ENCODE results near the gene IKZF1. TPM values are rescaled to one million over a fixed set of nuclear protein-coding genes. Genes with fewer than 3 reads are reported as not detected.

The IKZF1 gene
- total and polyA plus RNA-seq, 5 experiments from 2014 or later = 145 to 435 (median 257) TPM

DNA sequence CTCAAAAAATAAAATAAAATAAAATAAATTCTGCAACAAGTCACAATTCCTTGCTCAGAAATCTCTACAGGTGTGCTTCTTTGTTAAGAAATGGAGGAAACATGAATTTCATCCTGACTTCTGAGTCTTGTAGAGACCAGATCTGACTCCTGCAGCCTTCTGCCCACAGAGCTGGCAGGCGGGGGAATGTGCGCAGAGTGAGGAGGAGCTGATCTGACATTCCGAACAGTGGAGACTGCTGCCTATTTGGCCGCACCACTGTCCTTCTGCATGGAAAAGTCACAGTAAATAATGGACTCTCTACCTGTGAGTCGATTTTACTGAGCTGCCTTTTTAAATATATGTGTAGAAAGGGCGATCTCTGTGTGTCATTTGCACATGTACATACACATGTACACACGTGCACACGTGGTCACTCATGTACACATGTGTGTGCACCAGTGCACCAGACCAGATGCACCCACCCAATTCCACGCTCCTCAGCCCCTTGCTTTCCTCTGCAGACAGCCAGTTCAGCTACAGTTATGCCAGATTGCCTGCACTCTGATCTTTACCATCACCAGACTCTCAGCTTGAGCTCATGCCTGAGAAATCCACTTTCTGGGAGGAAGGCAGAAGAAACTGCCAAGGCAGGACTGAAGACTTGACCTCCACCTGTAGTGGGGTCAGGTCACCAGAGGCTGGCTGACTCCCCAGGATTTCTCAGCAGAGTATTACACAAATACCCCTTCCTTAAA lies 54.9 kb downstream of the IKZF1 start:
- Mint-ChIP-seq H3K27me3 (peaks cover 0 to 2% (median 0%) of the 10 kb centered on the region in 5 donors), H3K9me3 (peaks cover 0 to 10% (median 0%) of the 10 kb centered on the region in 9 donors), H3K36me3 (peaks cover 16 to 85% (median 40%) of the 10 kb centered on the region in 3 donors), H3K4me1 (peaks cover 70 to 99% (median 98%) of the 10 kb centered on the region in 4 donors), H3K4me3 (peak overlapping the region; percentile 54 to 86 (median 80)), H3K27ac (peak overlapping the region in 9 of 10 donors; percentile 96 to 100 (median 100))
- no peak for ATAC-seq
- POLR2A ChIA-PET = interaction anchor here (1.0 to 44.8 kb wide), 13 partner anchors 2 to 210 kb away, joined by 3 to 1553 read pairs (median 6); partner anchors contain the start of genes FIGNL1 and IKZF1
- DNase-seq = no peak

- peak overlapping the region in 9 of 10 donors; percentile 96 to 100 (median 100) for H3K27ac Mint-ChIP-seq
- POLR2A ChIA-PET = interaction anchor here (0.6 to 44.8 kb wide), 12 partner anchors 3 to 211 kb away, joined by 3 to 1553 read pairs (median 22); partner anchors contain the start of genes FIGNL1 and IKZF1
- ATAC-seq (peak; percentile 84 to 92), DNase-seq (peak; percentile 66 to 93 (median 86))
- no peaks in the 10 kb centered on the region for H3K27me3 Mint-ChIP-seq
- H3K4me3 Mint-ChIP-seq = peak overlapping the region; percentile 54 to 86 (median 80)
- peaks cover 66 to 99% (median 98%) of the 10 kb centered on the region in 4 donors for H3K4me1 Mint-ChIP-seq
- H3K36me3 Mint-ChIP-seq = peaks cover 16 to 83% (median 39%) of the 10 kb centered on the region in 3 donors
- H3K9me3 Mint-ChIP-seq = peaks cover 0 to 10% (median 0%) of the 10 kb centered on the region in 9 donors
Observed at GRCh38 chr7:50359995-50360925, 55.7 kb downstream of the IKZF1 start.

- peaks cover 16 to 85% (median 46%) of the 10 kb centered on the region in 3 donors for H3K36me3 Mint-ChIP-seq
- no peaks in the 10 kb centered on the region for H3K27me3 Mint-ChIP-seq
- POLR2A ChIA-PET = interaction anchor here (0.6 to 44.8 kb wide), 10 partner anchors 11 to 392 kb away, joined by 3 to 1553 read pairs (median 26); partner anchors contain the start of gene IKZF1
- DNase-seq (no peak), ATAC-seq (no peak)
- peak overlapping the region in 9 of 10 donors; percentile 96 to 100 (median 100) for H3K27ac Mint-ChIP-seq
- peak overlapping the region in 9 of 10 donors; percentile 75 to 88 (median 80) for H3K4me3 Mint-ChIP-seq
- H3K9me3 Mint-ChIP-seq = peaks cover 0 to 10% (median 0%) of the 10 kb centered on the region in 9 donors
- H3K4me1 Mint-ChIP-seq = peaks cover 65 to 99% (median 98%) of the 10 kb centered on the region in 4 donors
Observed at GRCh38 chr7:50362142-50362541, 57.6 kb downstream of the IKZF1 start.

GRCh38 chr7:50362712-50363282 lies 58.3 kb downstream of the IKZF1 start:
- H3K36me3 Mint-ChIP-seq = peaks cover 11 to 83% (median 40%) of the 10 kb centered on the region in 3 donors
- peak; percentile 9 to 20 for ATAC-seq
- H3K4me1 Mint-ChIP-seq = peaks cover 60 to 99% (median 98%) of the 10 kb centered on the region in 4 donors

GRCh38 chr7:50363327-50364060 lies 59.0 kb downstream of the IKZF1 start:
- peaks cover 8 to 85% (median 38%) of the 10 kb centered on the region in 3 donors for H3K36me3 Mint-ChIP-seq
- peak overlapping the region; percentile 48 to 88 (median 79) for H3K4me3 Mint-ChIP-seq
- peaks cover 57 to 99% (median 98%) of the 10 kb centered on the region in 4 donors for H3K4me1 Mint-ChIP-seq
- DNase-seq (peak in 2 of 10 donors; percentile 51 to 53), ATAC-seq (no peak)
- peaks cover 0 to 10% (median 0%) of the 10 kb centered on the region in 9 donors for H3K9me3 Mint-ChIP-seq
- POLR2A ChIA-PET = interaction anchor here (0.8 to 44.8 kb wide), 8 partner anchors 10 to 157 kb away, joined by 3 to 1553 read pairs (median 56); partner anchors contain the start of gene IKZF1
- peak overlapping the region in 9 of 10 donors; percentile 96 to 100 (median 100) for H3K27ac Mint-ChIP-seq
- no peaks in the 10 kb centered on the region for H3K27me3 Mint-ChIP-seq

More at GRCh38 chr7:50362712-50363282, 58.3 kb downstream of the IKZF1 start:
- DNase-seq = peak in 8 of 10 donors; percentile 39 to 77 (median 62)
- H3K27me3 Mint-ChIP-seq = no peaks in the 10 kb centered on the region
- H3K27ac Mint-ChIP-seq = peak overlapping the region in 9 of 10 donors; percentile 96 to 100 (median 100)
- peak overlapping the region; percentile 48 to 88 (median 79) for H3K4me3 Mint-ChIP-seq
- H3K9me3 Mint-ChIP-seq = peaks cover 0 to 10% (median 0%) of the 10 kb centered on the region in 9 donors
- POLR2A ChIA-PET = interaction anchor here (0.8 to 44.8 kb wide), 10 partner anchors 11 to 157 kb away, joined by 3 to 1553 read pairs (median 26); partner anchors contain the start of gene IKZF1

GRCh38 chr7:50364645-50365044 lies 60.1 kb downstream of the IKZF1 start:
- peak overlapping the region in 9 of 10 donors; percentile 92 to 100 (median 99) for H3K27ac Mint-ChIP-seq
- POLR2A ChIA-PET = interaction anchor here (2.9 to 44.8 kb wide), 6 partner anchors 9 to 158 kb away, joined by 12 to 1553 read pairs (median 87); partner anchors contain the start of gene IKZF1
- H3K27me3 Mint-ChIP-seq = no peaks in the 10 kb centered on the region
- peaks cover 12 to 84% (median 37%) of the 10 kb centered on the region in 3 donors for H3K36me3 Mint-ChIP-seq
- no peak for ATAC-seq
- H3K4me3 Mint-ChIP-seq = peak overlapping the region in 7 of 10 donors; percentile 20 to 83 (median 34)
- H3K9me3 Mint-ChIP-seq = peaks cover 0 to 10% (median 0%) of the 10 kb centered on the region in 9 donors
- peaks cover 53 to 99% (median 98%) of the 10 kb centered on the region in 4 donors for H3K4me1 Mint-ChIP-seq
- no peak for DNase-seq

DNA sequence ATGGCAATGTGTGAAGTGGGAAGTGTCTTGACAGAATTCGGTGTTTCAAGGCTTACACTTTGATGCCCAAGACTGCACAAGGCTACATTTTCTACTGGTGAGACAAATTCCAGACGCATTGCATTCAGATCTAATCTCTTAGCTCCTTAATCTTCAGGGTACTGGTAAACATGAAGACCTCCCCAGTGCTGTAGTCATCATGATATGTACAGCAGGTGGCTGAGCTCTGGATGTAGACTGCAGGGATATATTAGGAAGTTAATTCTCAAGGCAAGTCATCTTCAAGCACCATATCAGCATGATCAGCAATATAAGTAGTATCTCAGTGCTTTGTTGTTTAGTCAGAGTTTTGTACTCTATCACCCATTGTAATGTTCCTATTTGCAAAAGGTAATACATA lies 61.8 kb downstream of the IKZF1 start:
- ATAC-seq = no peak
- Mint-ChIP-seq H3K27me3 (no peaks in the 10 kb centered on the region), H3K4me3 (peak overlapping the region in 8 of 10 donors; percentile 33 to 66 (median 47)), H3K9me3 (peaks cover 0 to 10% (median 0%) of the 10 kb centered on the region in 9 donors), H3K27ac (peak overlapping the region in 9 of 10 donors; percentile 37 to 100 (median 89)), H3K36me3 (peaks cover 12 to 83% (median 32%) of the 10 kb centered on the region in 3 donors), H3K4me1 (peaks cover 39 to 98% (median 96%) of the 10 kb centered on the region in 4 donors)
- POLR2A ChIA-PET = interaction anchor here (0.8 to 44.8 kb wide), 9 partner anchors 18 to 220 kb away, joined by 3 to 1553 read pairs (median 16); partner anchors contain the start of genes FIGNL1 and IKZF1
- DNase-seq = no peak

DNA sequence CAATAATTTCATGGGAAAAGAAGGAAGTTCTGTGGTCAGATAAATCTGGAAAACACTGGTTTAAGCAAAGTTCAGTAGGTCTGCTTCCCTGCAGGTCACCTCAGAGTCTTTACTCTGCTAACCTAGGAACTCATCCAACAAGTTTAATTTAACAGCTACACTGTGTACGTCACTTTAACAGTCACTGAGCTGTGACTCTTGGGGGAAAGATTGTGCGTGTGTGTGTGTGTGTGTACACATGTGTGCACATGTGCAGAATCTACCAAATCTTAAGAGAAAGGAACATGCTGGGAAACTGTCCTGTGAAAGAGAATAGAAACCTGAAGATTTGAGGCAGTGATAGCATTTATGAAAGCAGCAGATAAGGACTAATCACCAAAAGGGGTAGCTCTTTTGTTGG lies 62.6 kb downstream of the IKZF1 start:
- Mint-ChIP-seq H3K9me3 (peaks cover 0 to 10% (median 0%) of the 10 kb centered on the region in 9 donors), H3K36me3 (peaks cover 12 to 87% (median 35%) of the 10 kb centered on the region in 3 donors), H3K4me1 (peaks cover 43 to 99% (median 96%) of the 10 kb centered on the region in 4 donors), H3K27me3 (no peaks in the 10 kb centered on the region), H3K4me3 (peak overlapping the region in 9 of 10 donors; percentile 0 to 66 (median 45)), H3K27ac (peak overlapping the region in 9 of 10 donors; percentile 37 to 100 (median 89))
- peak; percentile 8 to 26 for ATAC-seq
- peak in 1 of 10 donors; percentile 32 for DNase-seq
- POLR2A ChIA-PET = interaction anchor here (0.8 to 44.8 kb wide), 12 partner anchors 19 to 221 kb away, joined by 3 to 1553 read pairs (median 4); partner anchors contain the start of genes FIGNL1 and IKZF1

DNA sequence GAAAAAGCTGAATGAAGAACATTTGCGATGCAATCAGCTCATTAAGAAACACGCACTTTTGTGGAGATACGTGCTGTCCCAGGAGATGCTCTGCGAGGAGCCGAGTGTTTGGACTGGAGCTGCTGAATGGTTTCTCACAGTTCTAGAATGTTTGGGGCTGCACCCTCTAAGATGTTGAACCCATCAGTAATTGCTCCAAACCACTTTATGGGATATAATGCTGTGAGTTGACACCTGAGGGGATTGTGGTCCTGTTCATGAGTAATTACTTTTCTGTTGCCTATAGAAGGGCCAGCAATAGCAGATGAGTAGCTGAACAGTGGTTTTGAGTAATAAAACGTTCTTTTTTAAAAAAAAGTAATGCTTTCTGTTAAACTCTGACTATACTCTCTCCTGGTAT lies 63.1 kb downstream of the IKZF1 start:
- POLR2A ChIA-PET = interaction anchor here (0.8 to 44.8 kb wide), 13 partner anchors 20 to 203 kb away, joined by 3 to 1553 read pairs (median 5); partner anchors contain the start of genes FIGNL1 and IKZF1
- ATAC-seq = no peak
- H3K9me3 Mint-ChIP-seq = peaks cover 0 to 8% (median 0%) of the 10 kb centered on the region in 9 donors
- H3K36me3 Mint-ChIP-seq = peaks cover 10 to 87% (median 35%) of the 10 kb centered on the region in 3 donors
- peak overlapping the region in 9 of 10 donors; percentile 0 to 64 (median 48) for H3K4me3 Mint-ChIP-seq
- peaks cover 44 to 99% (median 96%) of the 10 kb centered on the region in 4 donors for H3K4me1 Mint-ChIP-seq
- no peaks in the 10 kb centered on the region for H3K27me3 Mint-ChIP-seq
- no peak for DNase-seq
- H3K27ac Mint-ChIP-seq = peak overlapping the region in 9 of 10 donors; percentile 37 to 100 (median 89)

DNA sequence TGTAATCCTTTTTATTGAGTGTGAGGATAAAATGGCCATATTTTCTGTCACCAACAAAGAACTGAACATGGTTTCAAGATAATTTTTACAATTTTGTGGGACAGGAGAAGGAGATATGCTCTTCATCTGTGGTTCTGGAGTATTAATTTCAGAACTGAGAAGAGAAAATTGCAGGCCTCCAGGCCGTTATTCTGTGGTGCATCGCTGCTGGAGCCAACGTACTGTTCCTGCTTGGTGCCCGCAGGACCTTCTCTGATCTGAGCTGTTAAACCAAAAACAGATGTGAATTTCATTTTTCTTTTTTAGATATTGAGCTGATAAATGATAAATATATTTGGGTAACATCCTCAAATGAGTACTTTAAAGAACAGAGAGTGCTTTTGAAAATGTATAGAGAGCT lies 63.9 kb downstream of the IKZF1 start:
- H3K27ac Mint-ChIP-seq = peak overlapping the region in 9 of 10 donors; percentile 37 to 100 (median 89)
- no peak for DNase-seq

More for the DNA sequence above, 63.9 kb downstream of the IKZF1 start:
- POLR2A ChIA-PET = interaction anchor here (1.0 to 44.8 kb wide), 11 partner anchors 20 to 204 kb away, joined by 3 to 1553 read pairs (median 5); partner anchors contain the start of gene IKZF1
- peaks cover 43 to 99% (median 96%) of the 10 kb centered on the region in 4 donors for H3K4me1 Mint-ChIP-seq
- peak overlapping the region; percentile 27 to 64 (median 58) for H3K4me3 Mint-ChIP-seq
- no peaks in the 10 kb centered on the region for H3K27me3 Mint-ChIP-seq
- H3K36me3 Mint-ChIP-seq = peaks cover 4 to 88% (median 27%) of the 10 kb centered on the region in 3 donors
- ATAC-seq = no peak
- no peaks in the 10 kb centered on the region for H3K9me3 Mint-ChIP-seq

All from naive thymus-derived CD8-positive, alpha-beta T cell (primary cell).